Esophagus muscularis mucosa (tissue), 4 donors: ENCODE results near the gene DHRS13. TPM values are rescaled to one million over a fixed set of nuclear protein-coding genes. Genes with fewer than 3 reads are reported as not detected.

Source experiments
- DNase-seq: peaks from one replicate; pipeline ENCODE4 v3.0.0-alpha.2; 2017; ENCODE audit errors: extremely low spot score
- H3K27ac ChIP-seq, 4 donors: fragments of 200-600 bp; sonication (generic); replicated peaks in 1 of 4; 1 replicate in 3 of 4; 2 replicates in 1 of 4; pipeline ENCODE4 v1.5.1; 2016 to 2019; ENCODE audit warnings: mild to moderate bottlenecking in 1 of 4
- H3K27me3 ChIP-seq, 4 donors: fragments of 200-600 bp; sonication (generic); one replicate each; pipeline versions ENCODE4 v1.5.1 to v1.6.0; 2016 to 2019
- H3K36me3 ChIP-seq, 4 donors: fragments of 200-600 bp; sonication (generic); one replicate each; pipeline ENCODE4 v1.5.1; 2016 to 2019
- H3K4me1 ChIP-seq, 4 donors: fragments of 200-600 bp; sonication (generic); one replicate each; pipeline ENCODE4 v1.5.1; 2016 to 2019
- H3K4me3 ChIP-seq, 4 donors: fragments of 200-600 bp; sonication (generic); 1 replicate in 2 of 4; 2 replicates in 2 of 4; pipeline ENCODE4 v1.5.1; 2016 to 2019; ENCODE audit warnings: mild to moderate bottlenecking in 4 of 4, moderate library complexity in 1 of 4
- H3K9me3 ChIP-seq, 4 donors: fragments of 200-600 bp; sonication (generic); 1 replicate in 3 of 4; 2 replicates in 1 of 4; pipeline ENCODE4 v1.5.1; 2016 to 2019
- CTCF ChIP-seq, 3 experiments: fragments of 200-600 bp in 2 of 3; fragments of 450-650 bp in 1 of 3; sonication (generic) in 2 of 3; IDR thresholded peaks; one replicate each; pipeline ENCODE4 v1.5.1; 2017 to 2019; ENCODE audit warnings: antibody characterized with exemption in 3 of 3, mild to moderate bottlenecking in 2 of 3, moderate library complexity in 1 of 3
- EP300 ChIP-seq: sonication (generic); formaldehyde crosslinking; IDR thresholded peaks from one replicate; pipeline ENCODE4 v1.6.1; 2017; ENCODE audit warnings: antibody characterized with exemption
- POLR2A ChIP-seq: fragments of 450-650 bp; IDR thresholded peaks from one replicate; pipeline ENCODE4 v1.6.1; 2017; ENCODE audit warnings: antibody characterized with exemption, moderate library complexity, mild to moderate bottlenecking, low read depth
- POLR2AphosphoS5 ChIP-seq, 2 donors: sonication (generic); formaldehyde crosslinking; IDR thresholded peaks; one replicate each; pipeline ENCODE4 v1.6.1; 2017; ENCODE audit warnings: antibody characterized with exemption in 2 of 2
- WGBS: methylation state at CpG from one replicate; pipeline ENCODE4 v1.1.5; 2018; 5-methylcytosine and 5-hydroxymethylcytosine counted together
- intact Hi-C: fragments of 100-400 bp; cut with DNase I; formaldehyde crosslinking; loops from one replicate; pipeline ENCODE4 v1.15.1; 2023
- total RNA-seq, 4 donors: library from RNA; depleted of rRNA; stranded (reverse); fragments of >200 nt; gene quantifications; one replicate each; pipeline versions ENCODE4 v1.1.0 to v1.2.1, GENCODE V29; 2016

DHRS13 gene
- total RNA-seq, 4 donors from 2014 or later = 3.7 to 14.2 (median 5.9) TPM

DNA sequence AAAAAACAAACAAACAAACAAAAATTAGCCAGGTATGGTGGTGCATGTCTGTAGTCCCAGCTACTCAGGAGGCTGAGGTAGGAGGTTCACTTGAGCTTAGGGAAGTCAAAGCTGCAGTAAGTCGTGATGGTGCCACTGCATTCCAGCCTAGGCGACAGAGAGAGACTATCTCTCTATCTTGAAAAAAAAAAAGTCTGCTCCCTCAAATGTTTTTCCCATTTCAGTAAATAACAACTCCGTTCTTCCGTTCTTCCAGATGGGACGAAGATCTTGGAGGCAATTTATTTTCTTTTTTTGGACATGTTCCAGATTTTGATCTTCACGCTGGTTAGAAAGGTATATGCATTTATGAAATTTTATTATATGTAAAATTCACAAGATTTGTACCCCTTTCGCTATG lies 29.0 kb downstream of the DHRS13 start:
- Histone ChIP-seq H3K4me1 (no peaks in the 10 kb centered on the region), H3K4me3 (no peak overlapping the region), H3K27me3 (no peaks in the 10 kb centered on the region), H3K9me3 (no peaks in the 10 kb centered on the region), H3K36me3 (peaks cover under 1 to 15% (median 7%) of the 10 kb centered on the region in 4 donors), H3K27ac (no peak overlapping the region)
- no peak for DNase-seq
- 89% methylated on average over 7 of the region's 7 CpGs for WGBS
- TF ChIP-seq POLR2A = no peak
- TF ChIP-seq EP300 = no peak
- no peak for TF ChIP-seq POLR2AphosphoS5 (IDR thresholded peaks at IDR 0.05)
- no peak for TF ChIP-seq CTCF (IDR thresholded peaks at IDR 0.05)
- intact Hi-C loops = no loop called here

- WGBS = 92% methylated on average over 6 of the region's 6 CpGs
- intact Hi-C loops = no loop called here
- H3K27ac ChIP-seq = no peak overlapping the region
- no peaks in the 10 kb centered on the region for H3K36me3 ChIP-seq
- TF ChIP-seq EP300 (no peak), POLR2AphosphoS5 (IDR thresholded peaks at IDR 0.05) (no peak), POLR2A (no peak), CTCF (IDR thresholded peaks at IDR 0.05) (no peak)
- H3K9me3 ChIP-seq = no peaks in the 10 kb centered on the region
- no peaks in the 10 kb centered on the region for H3K4me1 ChIP-seq
- H3K4me3 ChIP-seq = no peak overlapping the region
- H3K27me3 ChIP-seq = no peaks in the 10 kb centered on the region
- no peak for DNase-seq
These were observed 31.8 kb downstream of the DHRS13 start for GRCh38 chr17:28871056-28871579.

- no peaks in the 10 kb centered on the region for H3K4me1 ChIP-seq
- TF ChIP-seq EP300 (no peak), POLR2AphosphoS5 (IDR thresholded peaks at IDR 0.05) (no peak), POLR2A (no peak), CTCF (IDR thresholded peaks at IDR 0.05) (no peak)
- peaks cover 0 to 8% (median 0%) of the 10 kb centered on the region in 4 donors for H3K36me3 ChIP-seq
- WGBS = 94% methylated on average over 7 of the region's 7 CpGs
- intact Hi-C loops = no loop called here
- H3K27ac ChIP-seq = no peak overlapping the region
- DNase-seq = no peak
- H3K9me3 ChIP-seq = no peaks in the 10 kb centered on the region
- no peak overlapping the region for H3K4me3 ChIP-seq
- H3K27me3 ChIP-seq = no peaks in the 10 kb centered on the region
These were observed 35.6 kb downstream of the DHRS13 start for GRCh38 chr17:28867276-28867675.

DNA sequence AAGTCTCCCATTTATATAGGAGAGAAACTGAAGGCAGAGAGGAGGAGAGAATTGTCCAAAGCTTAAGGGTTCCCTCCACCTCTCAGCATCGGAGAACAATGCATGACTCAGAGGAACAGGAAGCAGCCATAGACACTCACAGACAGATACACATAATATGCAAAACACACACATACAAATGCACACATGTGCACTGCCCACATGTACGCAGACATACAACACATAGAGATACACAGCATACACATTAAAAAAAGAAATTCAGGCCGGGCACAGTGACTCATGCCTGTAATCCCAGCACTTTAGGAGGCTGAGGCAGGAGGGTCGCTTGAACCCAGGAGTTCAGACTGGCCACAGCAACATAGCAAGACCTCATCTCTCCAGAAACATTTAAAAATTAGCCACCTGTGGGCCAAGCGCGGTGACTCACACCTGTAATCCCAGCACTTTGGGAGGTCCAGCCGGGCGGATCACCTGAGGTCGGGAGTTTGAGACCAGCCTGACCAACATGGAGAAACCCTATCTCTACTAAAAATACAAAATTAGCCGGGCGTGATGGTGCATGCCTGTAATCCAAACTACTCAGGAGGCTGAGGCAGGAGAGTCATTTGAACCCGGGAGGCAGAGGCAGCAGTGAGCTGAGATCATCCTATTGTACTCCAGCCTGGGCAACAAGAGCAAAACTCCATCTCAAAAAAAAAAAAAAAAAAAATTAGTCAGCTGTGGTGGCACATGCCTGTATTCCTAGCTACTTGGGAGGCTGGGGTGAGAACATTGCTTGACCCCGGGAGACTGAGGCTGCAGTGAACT lies 36.7 kb downstream of the DHRS13 start:
- no peak for DNase-seq
- WGBS = 93% methylated on average over 13 of the region's 13 CpGs

More for the DNA sequence above, 36.7 kb downstream of the DHRS13 start:
- Histone ChIP-seq H3K36me3 (peaks cover 0 to 16% (median 5%) of the 10 kb centered on the region in 4 donors), H3K9me3 (no peaks in the 10 kb centered on the region), H3K4me3 (no peak overlapping the region), H3K4me1 (no peaks in the 10 kb centered on the region), H3K27ac (no peak overlapping the region), H3K27me3 (no peaks in the 10 kb centered on the region)
- TF ChIP-seq CTCF (IDR thresholded peaks at IDR 0.05) (no peak), POLR2AphosphoS5 (IDR thresholded peaks at IDR 0.05) (no peak), EP300 (no peak), POLR2A (no peak)
- intact Hi-C loops = no loop called here
